HG03575 (cell line): Measurements from ENCODE around the gene RAB10.
"Not testable (repeated sequence)": the region's sequence is repeated elsewhere in the genome, so short reads cannot be mapped to it uniquely, and the experiment has no call there.

ENCODE experiments used
- ATAC-seq: cut with Tn5 transposase; IDR thresholded peaks from one replicate; pipeline ENCODE4 v1.9.1; 2021; ENCODE audit not compliant: unreplicated experiment, insufficient number of reproducible peaks, low FRiP score; ENCODE audit errors: extremely low read depth

The RAB10 gene

DNA sequence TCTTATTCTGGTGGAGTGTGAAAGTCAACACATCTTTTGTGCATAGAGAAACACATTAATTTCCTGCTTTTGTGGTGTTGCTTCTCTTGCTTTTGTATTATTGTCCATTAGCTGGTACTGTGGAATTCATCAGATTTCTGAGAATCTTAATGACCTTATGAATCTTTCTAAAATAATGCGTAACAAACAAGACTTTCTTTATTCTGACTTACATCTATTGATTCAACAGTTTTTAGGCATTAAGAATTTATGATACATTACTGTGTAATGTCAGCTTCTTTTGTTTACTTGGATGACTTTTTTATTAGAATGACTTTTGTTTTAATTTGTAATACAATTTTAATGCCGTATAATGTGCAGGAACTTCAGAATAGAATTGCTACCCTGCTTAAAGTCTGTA is 43.4 kb downstream of the RAB10 start:
- ATAC-seq = no peak

DNA sequence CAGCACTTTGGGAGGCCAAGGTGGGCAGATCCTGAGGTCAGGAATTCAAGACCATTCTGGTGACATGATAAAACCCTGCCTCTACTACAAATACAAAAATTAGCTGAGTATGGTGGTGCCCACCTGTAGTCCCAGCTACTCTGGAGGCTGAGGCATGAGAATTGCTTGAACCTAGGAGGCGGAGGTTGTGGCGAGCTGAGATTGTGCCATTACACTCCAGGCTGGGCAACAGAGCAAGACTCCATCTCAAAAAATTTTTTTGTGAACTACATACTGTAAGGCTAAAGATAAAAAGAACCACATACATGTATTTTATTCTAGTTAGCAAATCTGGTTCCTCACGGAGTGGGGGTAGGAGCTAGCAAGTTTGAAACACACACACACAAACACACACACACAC is 45.1 kb downstream of the RAB10 start:
- ATAC-seq = no peak

DNA sequence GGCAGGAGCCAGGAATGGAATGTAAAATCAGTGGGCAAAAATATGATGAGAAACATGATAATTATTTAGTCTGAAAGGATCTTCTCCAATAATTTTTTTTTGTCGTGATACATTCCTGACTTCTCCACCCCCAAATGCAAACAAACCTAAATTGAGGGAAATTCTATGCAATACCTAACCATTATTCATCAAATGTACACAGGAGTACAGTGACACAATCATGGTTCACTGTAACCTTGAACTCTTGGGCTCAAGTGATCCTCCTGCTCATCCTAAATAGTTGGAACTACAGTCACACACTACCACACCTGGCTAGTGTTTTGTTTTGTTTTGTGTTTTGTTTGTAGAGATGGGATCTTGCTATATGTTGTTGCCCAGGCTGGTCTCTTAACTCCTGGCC is 46.5 kb downstream of the RAB10 start:
- ATAC-seq = no peak

DNA sequence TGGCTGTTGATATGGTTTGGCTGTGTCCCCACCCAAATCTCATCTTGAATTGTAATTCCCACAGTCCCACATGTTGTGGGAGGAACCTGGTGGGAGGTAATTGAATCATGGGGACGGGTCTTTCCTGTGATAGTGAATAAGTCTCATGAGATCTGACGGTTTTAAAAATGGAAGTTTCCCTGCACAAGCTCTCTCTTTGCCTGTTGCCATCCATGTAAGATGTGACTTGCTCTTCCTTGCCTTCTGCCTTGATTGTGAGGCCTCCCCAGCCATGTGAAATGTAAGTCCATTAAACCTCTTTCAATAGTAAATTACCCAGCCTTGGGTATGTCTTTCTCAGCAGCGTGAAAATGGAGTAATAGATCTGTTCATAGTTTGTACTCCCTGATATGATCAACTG is 47.0 kb downstream of the RAB10 start:
- not testable (repeated sequence) for ATAC-seq

DNA sequence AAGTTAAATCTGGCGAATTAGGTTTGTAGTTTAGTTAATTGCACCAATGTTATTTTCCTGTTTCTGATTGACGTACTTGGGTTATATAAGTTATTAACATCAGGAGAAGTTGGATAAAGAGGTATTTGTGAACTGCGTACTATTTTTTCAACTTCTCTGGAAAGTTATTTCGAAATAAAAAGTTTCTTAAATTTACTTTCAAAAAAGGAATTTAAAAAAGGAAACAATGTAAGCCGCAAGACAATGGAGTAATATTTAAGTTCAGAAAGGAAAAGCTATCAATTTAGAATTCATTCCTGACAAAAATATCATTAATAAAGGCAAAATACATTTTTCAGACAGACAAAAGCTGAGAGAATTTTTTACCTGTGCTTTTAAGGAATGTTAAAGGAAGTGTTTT is 47.7 kb downstream of the RAB10 start:
- no peak for ATAC-seq

DNA sequence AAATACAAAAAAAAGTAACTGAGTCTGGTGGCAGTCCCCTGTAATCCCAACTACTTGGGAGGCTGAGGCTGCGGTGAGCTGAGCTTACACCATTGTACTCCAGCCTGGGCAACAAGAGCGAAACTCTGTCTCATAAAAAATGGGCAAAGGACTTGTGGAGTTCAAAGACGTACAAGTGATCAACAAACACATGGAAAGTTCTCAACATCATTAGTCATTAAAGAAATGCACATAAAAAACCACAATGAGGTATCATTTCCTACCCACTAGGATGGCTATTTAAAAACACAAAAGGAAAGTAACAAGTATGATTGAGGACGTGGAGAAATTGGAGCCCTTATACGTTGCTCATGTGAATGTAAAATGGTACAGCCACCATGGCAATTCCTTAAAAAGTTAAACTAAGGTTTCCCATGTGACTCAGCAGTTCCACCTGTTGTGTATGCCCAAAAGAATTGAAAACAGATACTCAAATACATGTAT is 52.3 kb downstream of the RAB10 start:
- ATAC-seq = no peak

DNA sequence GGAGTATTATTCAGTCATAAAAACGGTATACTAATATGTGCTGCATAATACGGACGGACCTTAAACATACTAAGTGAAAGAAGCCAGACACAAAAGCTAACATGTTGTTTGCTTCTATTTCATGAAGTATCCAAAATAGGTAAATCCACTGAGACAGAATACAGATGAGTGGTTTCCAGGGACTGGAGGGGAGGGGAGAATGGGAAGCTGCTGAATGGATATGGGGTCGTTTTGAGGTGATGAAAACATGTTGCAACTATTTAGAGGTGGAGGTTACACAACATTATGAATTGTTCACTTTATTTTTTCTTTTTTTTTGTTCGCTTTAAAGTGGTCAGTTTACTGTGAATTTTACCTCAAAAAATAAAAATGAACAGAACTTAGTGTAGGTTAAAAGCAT is 52.9 kb downstream of the RAB10 start:
- no peak for ATAC-seq

DNA sequence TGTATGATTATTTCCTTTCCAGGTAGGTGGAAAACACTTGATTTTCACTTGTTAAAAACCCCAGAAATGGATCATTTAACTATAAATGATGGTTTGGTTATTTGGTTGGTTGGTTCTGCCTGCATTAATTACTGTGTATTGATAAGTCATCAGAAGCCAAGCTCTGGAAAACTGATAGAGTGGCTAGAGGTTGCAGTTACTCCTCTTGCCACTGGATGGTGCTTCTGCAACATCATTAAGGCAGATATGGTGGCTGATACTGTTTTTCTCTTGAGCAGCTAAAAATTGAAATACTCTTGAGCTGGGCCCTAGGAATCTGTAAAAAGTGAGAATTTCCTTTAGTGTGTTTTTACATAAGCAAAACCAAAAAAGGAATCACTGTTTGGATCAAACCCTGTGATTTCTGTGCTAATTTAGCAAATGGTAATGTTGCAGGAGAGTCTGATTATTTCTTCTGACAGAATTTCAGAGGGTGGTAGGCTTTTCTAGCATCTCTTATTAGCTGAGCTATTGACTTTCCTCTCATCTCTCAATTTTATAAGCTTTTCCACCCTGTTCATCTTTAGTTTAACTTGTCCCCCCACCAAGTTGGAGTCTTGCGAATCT is 54.3 kb downstream of the RAB10 start:
- no peak for ATAC-seq

DNA sequence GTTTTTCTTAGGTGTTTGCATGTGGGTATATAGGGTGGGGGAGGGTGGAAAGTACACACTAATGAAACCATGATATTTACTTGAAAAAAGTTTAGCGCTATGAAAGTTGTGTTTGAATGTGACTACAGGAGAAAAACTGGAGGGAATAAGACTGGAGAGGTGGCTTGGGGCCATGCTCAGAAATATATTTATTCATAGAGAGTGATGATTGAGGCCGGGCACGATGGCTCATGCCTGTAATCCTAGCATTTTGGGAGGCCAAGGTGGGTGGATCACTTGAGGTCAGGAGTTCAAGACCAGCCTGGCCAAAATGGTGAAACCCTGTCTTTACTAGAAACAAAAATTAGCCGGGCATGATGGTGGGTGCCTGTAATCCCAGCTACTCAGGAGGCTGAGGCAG is 55.0 kb downstream of the RAB10 start:
- not testable (repeated sequence) for ATAC-seq

DNA sequence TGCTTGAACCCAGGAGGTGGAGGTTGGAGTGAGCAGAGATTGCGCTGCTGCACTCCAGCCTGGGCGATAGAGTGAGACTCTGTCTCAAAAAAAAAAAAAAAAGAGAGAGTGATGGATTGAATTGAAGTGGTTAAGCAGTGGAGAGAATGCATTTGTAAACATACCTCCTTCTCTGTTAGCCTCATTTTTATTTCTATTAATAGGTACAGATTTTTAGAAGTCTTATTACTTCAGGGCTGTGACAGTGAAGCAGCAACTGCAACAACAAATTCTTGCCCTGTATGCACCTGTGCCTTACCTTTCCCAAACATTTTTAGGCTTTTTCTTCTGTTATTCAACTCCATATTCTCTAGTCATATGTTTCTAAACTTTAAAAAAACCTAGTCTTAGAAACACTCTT is 55.5 kb downstream of the RAB10 start:
- no peak for ATAC-seq

DNA sequence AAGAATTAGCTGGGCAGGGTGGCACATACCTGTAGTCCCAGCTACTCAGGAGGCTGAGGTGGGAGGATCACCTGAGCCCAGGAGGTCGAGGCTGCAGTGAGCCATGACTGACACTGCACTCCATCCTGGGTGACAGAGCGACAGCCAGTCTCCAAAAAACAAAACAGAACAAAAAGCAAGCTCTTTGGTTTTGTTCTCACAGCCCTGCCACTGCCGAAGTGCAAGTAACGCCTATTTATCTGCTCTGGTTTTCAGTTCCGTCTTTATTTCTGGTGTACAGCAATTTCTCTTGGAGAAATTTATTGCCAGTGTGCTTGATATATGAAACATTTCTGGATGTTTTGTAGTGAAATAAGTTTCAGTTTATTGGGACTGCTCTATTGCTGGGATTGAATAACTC is 61.9 kb downstream of the RAB10 start:
- no peak for ATAC-seq

DNA sequence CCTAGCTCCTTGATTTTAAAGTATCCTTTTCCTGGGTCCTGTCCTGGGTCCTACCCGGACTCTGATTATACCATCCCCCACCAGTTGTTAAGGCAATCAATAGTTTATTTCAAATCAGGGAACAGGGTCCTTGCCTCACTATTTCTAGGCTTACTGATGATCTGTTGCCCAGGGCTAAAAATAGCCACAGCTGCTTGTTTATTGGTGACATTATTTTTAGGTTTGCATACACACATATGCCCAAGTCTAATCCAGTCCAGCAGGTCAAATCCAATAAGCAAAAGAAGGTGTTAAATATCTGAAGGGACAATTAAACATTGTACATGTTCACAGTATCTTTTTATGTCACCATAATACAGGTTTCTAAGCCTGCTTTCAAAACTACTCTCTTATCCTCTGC is 66.0 kb downstream of the RAB10 start:
- ATAC-seq = no peak

DNA sequence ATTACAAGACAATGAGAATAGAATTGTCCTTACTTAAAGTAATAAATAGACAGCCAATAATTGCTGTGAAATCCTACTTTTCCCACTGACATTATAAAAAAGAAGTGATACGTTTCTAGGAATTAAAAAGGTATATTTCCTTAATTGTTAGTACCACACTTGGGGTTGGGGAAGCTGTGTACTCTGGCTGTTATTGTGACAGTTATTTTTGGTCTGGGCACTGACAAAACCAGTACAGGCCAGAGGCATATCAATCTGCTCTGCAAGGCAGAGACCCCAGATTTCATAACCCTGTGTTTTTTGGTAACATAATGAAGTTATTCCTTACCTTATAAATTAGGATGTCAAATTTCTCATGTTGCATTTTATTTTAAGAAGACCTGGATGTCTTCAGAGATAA is 66.5 kb downstream of the RAB10 start:
- ATAC-seq = no peak

DNA sequence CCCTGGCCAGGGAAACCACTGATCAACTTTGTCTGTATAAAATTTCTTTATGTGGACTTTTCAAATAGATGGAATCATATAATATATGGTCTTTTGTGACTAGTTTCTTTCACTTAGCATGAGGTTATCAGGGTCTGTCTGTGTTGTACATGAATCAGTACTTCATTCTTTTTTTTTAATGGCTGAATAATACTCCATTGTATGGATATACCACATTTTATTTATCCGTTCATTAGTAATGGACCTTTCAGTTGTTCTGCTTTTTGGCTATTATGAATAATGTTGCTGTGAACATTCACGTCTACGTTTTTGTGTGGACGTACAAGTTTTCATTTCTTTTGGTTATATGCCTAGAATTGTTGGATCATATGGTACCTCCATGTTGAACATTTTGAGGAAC is 69.9 kb downstream of the RAB10 start:
- no peak for ATAC-seq

DNA sequence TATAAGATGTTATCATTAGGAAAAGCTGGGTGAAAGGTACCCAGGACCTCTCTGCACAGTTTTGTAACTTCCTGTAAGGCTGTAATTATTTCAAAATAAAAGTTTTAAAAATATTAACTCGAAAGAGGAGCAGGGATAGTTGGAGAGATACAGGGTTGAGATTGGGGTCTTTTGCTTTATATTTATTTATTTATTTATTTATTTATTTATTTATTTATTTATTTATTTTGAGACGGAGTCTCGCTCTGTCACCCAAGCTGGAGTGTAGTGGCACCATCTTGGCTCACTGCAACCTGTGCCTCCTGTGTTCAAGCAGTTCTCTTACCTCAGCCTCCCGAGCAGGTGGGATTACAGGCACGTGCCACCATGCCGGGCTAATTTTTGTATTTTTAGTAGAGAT is 74.8 kb downstream of the RAB10 start:
- not testable (repeated sequence) for ATAC-seq

DNA sequence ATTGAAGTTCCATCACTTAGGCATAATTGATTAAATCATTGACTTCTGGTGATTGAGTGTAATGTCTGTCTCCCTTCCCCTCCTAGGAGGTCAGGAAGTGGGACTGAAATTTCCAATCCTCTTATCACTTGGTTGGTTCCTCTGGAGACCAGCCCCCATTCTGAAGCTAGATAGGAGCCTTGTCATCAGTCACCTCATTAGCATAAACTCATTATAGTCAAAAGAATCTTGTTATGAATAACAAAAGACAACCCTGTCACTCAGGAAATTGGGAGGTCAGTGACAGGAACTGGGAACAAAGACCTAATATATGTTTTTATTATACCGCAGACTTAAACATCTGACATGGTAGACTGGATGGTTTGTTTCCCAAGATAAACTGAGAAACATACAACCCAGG is 78.3 kb downstream of the RAB10 start:
- no peak for ATAC-seq

DNA sequence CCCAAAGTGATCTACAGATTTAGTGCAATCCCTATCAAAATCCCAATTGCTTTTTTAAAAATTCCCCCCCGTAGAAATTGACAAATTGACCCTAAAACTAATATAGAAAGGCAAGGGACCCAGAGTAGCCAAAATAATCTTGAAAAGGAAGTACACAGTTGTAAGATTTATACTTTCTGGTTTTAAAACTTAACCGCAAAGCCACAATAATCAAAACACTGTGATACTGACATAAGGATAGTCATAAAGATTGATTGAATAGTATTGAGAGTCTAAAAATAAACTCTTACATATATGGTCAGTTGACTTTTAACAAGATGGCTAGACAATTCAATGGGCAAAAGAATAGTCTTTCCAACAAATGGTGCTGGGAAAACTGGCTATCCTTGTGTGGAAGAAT is 80.3 kb downstream of the RAB10 start:
- no peak for ATAC-seq

DNA sequence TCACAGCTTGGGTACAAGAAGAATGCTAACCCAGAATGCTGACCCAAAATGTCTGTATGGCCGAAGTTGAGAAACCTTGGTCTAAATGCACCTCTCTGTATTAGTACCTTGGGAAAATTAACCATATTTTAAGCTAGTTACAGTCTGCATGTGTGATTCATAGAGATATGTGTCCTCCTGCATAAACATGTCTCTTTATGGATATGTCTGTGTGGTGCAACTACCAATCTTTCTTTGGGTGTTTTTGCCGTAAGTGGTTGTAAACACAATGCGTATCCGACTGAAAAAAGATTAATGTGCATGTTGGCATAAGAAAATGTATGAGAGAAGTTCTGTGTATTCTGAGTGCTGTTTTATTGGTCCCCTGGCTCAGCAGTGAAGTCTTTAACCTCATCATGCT is 84.8 kb downstream of the RAB10 start:
- no peak for ATAC-seq

DNA sequence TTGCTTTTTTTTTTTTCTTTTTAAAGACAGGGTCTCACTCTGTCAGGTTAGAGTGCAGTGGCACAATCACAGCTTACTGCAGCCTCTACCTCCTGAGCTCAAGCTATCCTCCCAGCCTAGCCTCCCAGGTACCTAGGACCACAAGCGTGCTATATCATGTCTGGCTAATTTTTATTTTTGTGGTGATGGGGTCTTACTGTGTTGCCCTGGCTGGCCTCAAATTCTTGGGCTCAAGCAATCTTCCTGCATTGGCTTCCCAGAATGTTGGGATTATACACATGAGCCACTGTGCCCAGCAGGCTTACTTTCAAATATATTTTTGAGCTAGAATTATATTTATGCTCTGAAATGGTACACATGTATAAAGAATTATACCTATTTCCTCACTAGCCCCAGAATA is 85.6 kb downstream of the RAB10 start:
- no peak for ATAC-seq

DNA sequence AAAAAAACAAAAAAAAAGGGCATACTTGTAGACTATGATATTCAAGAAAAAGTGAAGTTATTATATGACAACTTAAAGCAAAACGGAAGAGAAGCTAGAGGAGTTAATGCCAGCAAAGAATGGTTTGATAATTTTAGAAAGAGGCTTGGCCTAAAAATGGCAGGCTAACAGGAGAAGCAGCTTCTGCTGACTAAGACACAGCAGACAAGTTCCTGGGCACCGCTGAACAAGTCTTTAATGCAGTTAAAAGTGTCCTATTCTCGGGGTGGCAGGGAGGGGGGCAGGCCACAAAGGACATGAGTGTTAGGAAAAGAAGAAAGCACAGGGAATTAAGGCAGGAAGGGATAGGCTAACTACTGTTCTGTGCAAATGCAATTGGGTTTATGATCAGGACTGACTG is 88.7 kb downstream of the RAB10 start:
- ATAC-seq = no peak

DNA sequence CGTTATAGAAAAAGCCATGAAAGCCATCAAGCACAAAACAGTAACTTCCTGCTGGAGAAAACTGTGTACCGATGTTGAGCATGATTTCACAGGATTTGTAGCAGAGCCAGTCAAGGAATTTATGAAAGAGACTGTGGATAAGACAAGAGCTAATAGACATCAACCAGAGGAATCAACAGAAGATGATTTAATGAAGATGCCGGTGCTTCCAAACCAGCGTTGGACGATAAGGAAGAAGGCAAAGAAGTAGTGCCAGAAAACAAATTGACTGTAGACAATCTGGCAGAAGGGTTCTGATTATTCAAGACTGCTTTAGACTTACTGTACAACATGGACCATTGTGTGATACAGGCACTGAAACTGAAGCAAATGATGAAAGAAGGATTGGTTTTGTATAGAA is 89.5 kb downstream of the RAB10 start:
- no peak for ATAC-seq
